ENCODE data around the gene VANGL2. TPM values are rescaled to one million over a fixed set of nuclear protein-coding genes. Genes with fewer than 3 reads are reported as not detected.

VANGL2 gene
- total and polyA plus RNA-seq, 9 of the 15 experiments (the other 6 are each of a cell fraction or from before 2014, with no cell fraction given): 0.28 to 4.0 (median 0.98) TPM

GRCh38 chr1:160362168-160362957 lies 38.0 kb upstream of the VANGL2 start (continued):
- no peak for TF ChIP-seq MECOM (CRISPR knock-in tag; IDR thresholded peaks at IDR 0.05)
- no peak for TF ChIP-seq PTBP1 (IDR thresholded peaks at IDR 0.05; ENCODE audit: low read depth, low read length)
- TF ChIP-seq NBN (IDR thresholded peaks at IDR 0.05; ENCODE audit: low read depth): peak; percentile 83
- TF ChIP-seq NEUROD1 (IDR thresholded peaks at IDR 0.05; ENCODE audit: borderline replicate concordance, low read depth, low read length, partially characterized antibody): peak; percentile 10
- TF ChIP-seq DDX20 (tag; IDR thresholded peaks at IDR 0.05; ENCODE audit: low read depth): peak; percentile 64; the same call in 1 of the 2 replicates
- no peak for TF ChIP-seq IRF2 (CRISPR knock-in tag; IDR thresholded peaks at IDR 0.05)
- TF ChIP-seq GATAD2A (IDR thresholded peaks at IDR 0.05): peak; percentile 51; the same call in 1 of the 2 replicates
- TF ChIP-seq DACH1 (IDR thresholded peaks at IDR 0.05; ENCODE audit: partially characterized antibody): no peak
- TF ChIP-seq ARID3B (CRISPR knock-in tag; IDR thresholded peaks at IDR 0.05; ENCODE audit: borderline replicate concordance): no peak
- no peak for TF ChIP-seq ZBTB8A (IDR thresholded peaks at IDR 0.05; ENCODE audit: partially characterized antibody)
- TF ChIP-seq ZNF239 (CRISPR knock-in tag; IDR thresholded peaks at IDR 0.05): peak; percentile 56; the same call in 1 of the 2 replicates
- TF ChIP-seq E2F6 (IDR thresholded peaks at IDR 0.05; ENCODE audit: borderline replicate concordance in 1 of 2, extremely low read depth in 1 of 2, insufficient read depth in 1 of 2, insufficient read length in 1 of 2, low read depth in 1 of 2, low read length in 1 of 2, poor library complexity in 1 of 2, severe bottlenecking in 1 of 2): no peak
- TF ChIP-seq ZBTB49 (CRISPR knock-in tag; IDR thresholded peaks at IDR 0.05; ENCODE audit: borderline replicate concordance): no peak
- no peak; the same call in 1 of the 2 replicates for TF ChIP-seq MTA3 (IDR thresholded peaks at IDR 0.05; ENCODE audit: borderline replicate concordance)
- TF ChIP-seq BRD9 (IDR thresholded peaks at IDR 0.05; ENCODE audit: low read depth, partially characterized antibody): peak; percentile 81
- TF ChIP-seq KLF16 (IDR thresholded peaks at IDR 0.05): no peak
- no peak for TF ChIP-seq ZNF699 (CRISPR knock-in tag; IDR thresholded peaks at IDR 0.05; ENCODE audit: insufficient replicate concordance)
- TF ChIP-seq CREB3 (tag; conservative IDR thresholded peaks at IDR 0.05; ENCODE audit: low read depth): no peak

Data from K562 (cell line).